SK-N-MC (cell line): ENCODE results near the gene CTPS2.

ENCODE experiments used
- EZH2 ChIP-seq: fragments of 200-600 bp; sonication (generic); IDR thresholded peaks from one replicate; pipeline ENCODE4 v1.6.1; 2017; ENCODE audit warnings: antibody characterized with exemption
- FOXP2 ChIP-seq: optimal IDR thresholded peaks from 2 replicates; pipeline ENCODE3; 2011; ENCODE audit warnings: mild to moderate bottlenecking, moderate library complexity; ENCODE audit not compliant: insufficient read depth; ENCODE audit errors: extremely low read length, control extremely low read depth
- POLR2AphosphoS5 ChIP-seq: IDR thresholded peaks from 2 replicates; pipeline ENCODE4 v1.6.1; 2012; ENCODE audit warnings: mild to moderate bottlenecking, low read depth, low read length, borderline replicate concordance

GRCh38 chrX:16559206-16559619 lies 153.3 kb downstream of the CTPS2 start:
- no peak for TF ChIP-seq EZH2
- TF ChIP-seq POLR2AphosphoS5: no peak
- no peak for TF ChIP-seq FOXP2
